ENCODE data around the gene SPATA6. TPM values are rescaled to one million over a fixed set of nuclear protein-coding genes. Genes with fewer than 3 reads are reported as not detected.

SPATA6 gene
- total RNA-seq, 1 experiment from 2014 or later: 4.2 TPM

DNA sequence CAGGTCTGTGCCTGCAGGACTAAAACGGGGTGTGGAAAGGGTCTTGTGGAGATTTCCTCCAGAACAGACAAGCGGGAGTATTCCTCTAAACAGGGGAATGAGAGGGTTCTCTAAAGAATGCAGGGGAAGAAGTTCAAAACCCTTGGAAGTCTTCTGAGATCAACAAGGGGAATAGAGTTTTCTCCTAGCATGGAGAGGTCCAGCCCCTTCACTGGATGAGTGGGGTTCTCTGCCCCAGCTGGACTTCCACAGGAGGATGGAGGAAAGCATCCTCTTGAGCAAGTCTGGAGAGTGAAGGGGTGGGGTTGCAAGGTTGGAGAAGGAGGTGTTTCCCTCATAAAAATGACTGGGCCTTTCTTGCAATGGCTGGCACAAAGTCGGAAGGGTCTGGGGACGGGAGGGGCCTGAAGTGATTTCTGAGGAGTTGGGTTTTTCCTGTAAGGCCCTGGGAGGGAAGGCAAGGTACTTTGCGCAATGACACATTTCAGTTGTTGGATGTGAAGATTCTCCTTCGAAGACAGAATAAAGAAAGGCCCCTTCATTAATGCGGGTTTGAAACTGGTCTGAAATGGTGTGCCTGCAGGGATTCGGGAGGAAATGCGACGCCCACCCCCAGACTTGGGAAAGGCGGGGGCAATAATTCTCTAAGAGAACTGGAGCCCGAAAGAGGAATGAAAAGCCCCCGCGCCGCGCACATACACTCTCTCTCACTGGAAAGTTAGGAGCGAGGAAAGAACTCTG lies 884 bp downstream of the SPATA6 start:
- no peaks in the 10 kb centered on the region for H3K9me3 Mint-ChIP-seq (ENCODE audit: unreplicated experiment)
- DNase-seq (ENCODE audit: unreplicated experiment): no peak
- ChIA-PET CTCF (interaction anchor here (0.7 to 1.7 kb wide), 3 partner anchors 26 to 306 kb away, joined by 3 to 6 read pairs (median 5); no protein-coding TSS in a partner anchor), POLR2A (interaction anchor here (0.6 to 2.3 kb wide), 2 partner anchors 8 to 902 kb away, joined by 3 to 9 read pairs; no protein-coding TSS in a partner anchor)
- peaks cover 19% of the 10 kb centered on the region for H3K4me1 Mint-ChIP-seq (ENCODE audit: insufficient read depth, unreplicated experiment)
- no peaks in the 10 kb centered on the region for H3K36me3 Mint-ChIP-seq (ENCODE audit: insufficient read depth, unreplicated experiment)
- TF ChIP-seq, protein P1, sequence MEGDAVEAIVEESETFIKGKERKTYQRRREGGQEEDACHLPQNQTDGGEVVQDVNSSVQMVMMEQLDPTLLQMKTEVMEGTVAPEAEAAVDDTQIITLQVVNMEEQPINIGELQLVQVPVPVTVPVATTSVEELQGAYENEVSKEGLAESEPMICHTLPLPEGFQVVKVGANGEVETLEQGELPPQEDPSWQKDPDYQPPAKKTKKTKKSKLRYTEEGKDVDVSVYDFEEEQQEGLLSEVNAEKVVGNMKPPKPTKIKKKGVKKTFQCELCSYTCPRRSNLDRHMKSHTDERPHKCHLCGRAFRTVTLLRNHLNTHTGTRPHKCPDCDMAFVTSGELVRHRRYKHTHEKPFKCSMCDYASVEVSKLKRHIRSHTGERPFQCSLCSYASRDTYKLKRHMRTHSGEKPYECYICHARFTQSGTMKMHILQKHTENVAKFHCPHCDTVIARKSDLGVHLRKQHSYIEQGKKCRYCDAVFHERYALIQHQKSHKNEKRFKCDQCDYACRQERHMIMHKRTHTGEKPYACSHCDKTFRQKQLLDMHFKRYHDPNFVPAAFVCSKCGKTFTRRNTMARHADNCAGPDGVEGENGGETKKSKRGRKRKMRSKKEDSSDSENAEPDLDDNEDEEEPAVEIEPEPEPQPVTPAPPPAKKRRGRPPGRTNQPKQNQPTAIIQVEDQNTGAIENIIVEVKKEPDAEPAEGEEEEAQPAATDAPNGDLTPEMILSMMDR (IDR thresholded peaks at IDR 0.05; ENCODE audit: unreplicated experiment): no peak
- intact Hi-C loops (cut with micrococcal nuclease): loop anchor here (2.0 kb wide), 1 partner anchor 28 kb away; no protein-coding TSS in a partner anchor
- BruUV-seq (replicated peaks): TSS peak; percentile 28
- no peaks in the 10 kb centered on the region for H3K27me3 Mint-ChIP-seq (ENCODE audit: insufficient read depth, unreplicated experiment)
- H3K4me3 Mint-ChIP-seq (ENCODE audit: unreplicated experiment): peak overlapping the region; percentile 82
- peak overlapping the region; percentile 93 for H3K27ac Mint-ChIP-seq (ENCODE audit: low read depth, unreplicated experiment)

DNA sequence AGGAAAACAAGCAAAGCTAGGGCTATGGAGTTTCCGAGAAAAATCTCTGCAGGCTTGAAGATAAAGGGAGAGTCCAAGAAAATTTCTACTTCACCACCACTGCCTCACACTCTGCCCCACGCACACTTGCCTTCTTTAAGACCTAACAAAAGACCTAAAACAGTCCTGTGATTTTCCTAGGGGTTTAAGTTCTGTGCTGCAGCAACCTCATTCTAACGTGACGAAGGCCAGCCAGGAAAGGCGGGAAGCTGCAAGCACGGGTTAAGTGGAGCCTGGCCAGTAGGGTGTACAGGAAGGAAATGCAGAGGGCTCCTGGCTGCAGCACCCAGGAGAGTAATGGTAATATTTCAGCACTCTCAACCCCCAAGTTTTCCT lies 1.5 kb downstream of the SPATA6 start:
- Mint-ChIP-seq H3K4me3 (ENCODE audit: unreplicated experiment) (peak overlapping the region; percentile 82), H3K27ac (ENCODE audit: low read depth, unreplicated experiment) (no peak overlapping the region), H3K9me3 (ENCODE audit: unreplicated experiment) (no peaks in the 10 kb centered on the region), H3K36me3 (ENCODE audit: insufficient read depth, unreplicated experiment) (no peaks in the 10 kb centered on the region), H3K27me3 (ENCODE audit: insufficient read depth, unreplicated experiment) (no peaks in the 10 kb centered on the region), H3K4me1 (ENCODE audit: insufficient read depth, unreplicated experiment) (peaks cover 19% of the 10 kb centered on the region)
- ChIA-PET CTCF (interaction anchor here (1.1 to 1.6 kb wide), 2 partner anchors 21 to 27 kb away, joined by 3 to 5 read pairs; no protein-coding TSS in a partner anchor), POLR2A (interaction anchor here (0.6 to 0.8 kb wide), 2 partner anchors 19 to 488 kb away, joined by 3 read pairs; no protein-coding TSS in a partner anchor)
- no TSS peak for BruUV-seq (replicated peaks)
- intact Hi-C loops (cut with micrococcal nuclease): loop anchor here (2.0 kb wide), 1 partner anchor 28 kb away; no protein-coding TSS in a partner anchor
- DNase-seq (ENCODE audit: unreplicated experiment): no peak
- TF ChIP-seq, protein P1 (IDR thresholded peaks at IDR 0.05; ENCODE audit: unreplicated experiment): no peak

DNA sequence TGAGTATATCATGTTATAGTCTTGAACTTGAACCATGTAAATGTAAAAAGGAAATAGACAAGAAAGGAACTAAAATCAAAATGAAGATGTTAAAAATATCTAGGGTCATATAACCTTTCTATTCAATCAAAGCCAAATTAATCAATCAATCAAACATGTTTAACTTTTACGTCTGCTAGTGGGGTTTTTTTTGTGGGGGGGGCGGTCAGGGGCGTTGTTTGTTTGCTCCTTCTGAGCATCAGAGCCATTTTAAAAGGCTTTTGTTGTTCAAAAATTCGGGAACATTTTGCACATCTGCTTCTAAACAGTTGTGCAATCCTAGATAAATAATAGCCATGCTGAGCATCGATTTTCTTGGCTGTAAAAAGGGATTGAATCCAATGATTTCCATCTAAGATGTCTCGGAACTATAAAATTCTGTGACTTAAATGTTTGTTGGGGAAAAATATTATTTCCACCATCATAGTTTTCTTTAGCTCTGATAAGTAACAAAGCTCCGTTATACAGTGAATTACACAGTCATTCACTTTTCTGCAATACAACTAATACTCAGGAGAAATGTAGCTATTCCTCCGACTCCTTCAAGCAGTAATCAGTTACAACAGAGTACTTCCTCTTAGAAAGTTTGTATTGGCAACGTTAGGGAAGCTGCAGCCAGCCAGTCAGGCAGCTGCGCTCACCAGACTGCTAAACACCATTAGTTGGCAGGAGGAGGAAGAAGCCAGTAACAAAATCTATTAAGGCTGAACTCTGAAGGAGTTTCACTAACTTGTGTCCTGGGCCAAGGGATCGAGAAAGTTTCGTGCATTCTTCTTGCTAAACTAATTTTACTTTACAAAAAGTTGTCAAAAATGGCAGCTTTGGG lies 2.2 kb downstream of the SPATA6 start:
- intact Hi-C loops (cut with micrococcal nuclease): loop anchor here (2.0 kb wide), 1 partner anchor 29 kb away; no protein-coding TSS in a partner anchor
- no peak for DNase-seq (ENCODE audit: unreplicated experiment)
- H3K9me3 Mint-ChIP-seq (ENCODE audit: unreplicated experiment): no peaks in the 10 kb centered on the region
- BruUV-seq (replicated peaks): no TSS peak
- TF ChIP-seq, protein P1 (IDR thresholded peaks at IDR 0.05; ENCODE audit: unreplicated experiment): no peak
- H3K27ac Mint-ChIP-seq (ENCODE audit: low read depth, unreplicated experiment): peak overlapping the region; percentile 70
- ChIA-PET POLR2A (interaction anchor here (0.6 to 0.8 kb wide), 2 partner anchors 19 to 488 kb away, joined by 3 read pairs; no protein-coding TSS in a partner anchor), CTCF (interaction anchor here (0.7 to 1.6 kb wide), 3 partner anchors 20 to 359 kb away, joined by 3 to 5 read pairs (median 3); no protein-coding TSS in a partner anchor)
- H3K4me3 Mint-ChIP-seq (ENCODE audit: unreplicated experiment): peak overlapping the region; percentile 82
- peaks cover 19% of the 10 kb centered on the region for H3K4me1 Mint-ChIP-seq (ENCODE audit: insufficient read depth, unreplicated experiment)
- H3K27me3 Mint-ChIP-seq (ENCODE audit: insufficient read depth, unreplicated experiment): no peaks in the 10 kb centered on the region
- no peaks in the 10 kb centered on the region for H3K36me3 Mint-ChIP-seq (ENCODE audit: insufficient read depth, unreplicated experiment)

DNA sequence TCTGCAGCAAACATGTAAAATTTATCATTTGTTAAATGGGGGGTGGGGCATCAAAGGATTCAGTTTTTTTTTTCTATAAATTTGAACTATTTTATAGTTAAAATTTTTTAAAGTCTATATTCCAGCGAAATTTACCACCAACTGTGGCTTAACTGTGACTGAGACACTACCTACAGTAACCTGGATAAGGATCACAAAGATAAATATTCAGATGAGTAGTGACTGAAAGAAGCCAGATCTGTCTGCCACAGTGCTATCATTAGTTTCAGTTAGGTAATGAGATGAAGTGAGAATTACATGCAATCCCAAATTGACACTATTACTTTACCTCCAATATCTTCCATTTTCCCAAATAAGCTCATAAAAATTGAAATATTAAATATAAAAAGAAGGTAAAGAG lies 5.4 kb downstream of the SPATA6 start:
- no peaks in the 10 kb centered on the region for H3K36me3 Mint-ChIP-seq (ENCODE audit: insufficient read depth, unreplicated experiment)
- TF ChIP-seq, protein P1 (IDR thresholded peaks at IDR 0.05; ENCODE audit: unreplicated experiment): no peak
- H3K27ac Mint-ChIP-seq (ENCODE audit: low read depth, unreplicated experiment): no peak overlapping the region
- ChIA-PET POLR2A (no interaction called here), CTCF (no interaction called here)
- H3K9me3 Mint-ChIP-seq (ENCODE audit: unreplicated experiment): no peaks in the 10 kb centered on the region
- H3K27me3 Mint-ChIP-seq (ENCODE audit: insufficient read depth, unreplicated experiment): no peaks in the 10 kb centered on the region
- no peak for DNase-seq (ENCODE audit: unreplicated experiment)
- peaks cover 11% of the 10 kb centered on the region for H3K4me1 Mint-ChIP-seq (ENCODE audit: insufficient read depth, unreplicated experiment)
- no peak overlapping the region for H3K4me3 Mint-ChIP-seq (ENCODE audit: unreplicated experiment)
- intact Hi-C loops (cut with micrococcal nuclease): no loop called here
- no TSS peak for BruUV-seq (replicated peaks)

Data from MCF 10A (cell line).